ENCODE data around the gene COL8A1.

GRCh38 chr3:99700631-99701268 lies 62.4 kb downstream of the COL8A1 start:
- TF ChIP-seq, protein P1, sequence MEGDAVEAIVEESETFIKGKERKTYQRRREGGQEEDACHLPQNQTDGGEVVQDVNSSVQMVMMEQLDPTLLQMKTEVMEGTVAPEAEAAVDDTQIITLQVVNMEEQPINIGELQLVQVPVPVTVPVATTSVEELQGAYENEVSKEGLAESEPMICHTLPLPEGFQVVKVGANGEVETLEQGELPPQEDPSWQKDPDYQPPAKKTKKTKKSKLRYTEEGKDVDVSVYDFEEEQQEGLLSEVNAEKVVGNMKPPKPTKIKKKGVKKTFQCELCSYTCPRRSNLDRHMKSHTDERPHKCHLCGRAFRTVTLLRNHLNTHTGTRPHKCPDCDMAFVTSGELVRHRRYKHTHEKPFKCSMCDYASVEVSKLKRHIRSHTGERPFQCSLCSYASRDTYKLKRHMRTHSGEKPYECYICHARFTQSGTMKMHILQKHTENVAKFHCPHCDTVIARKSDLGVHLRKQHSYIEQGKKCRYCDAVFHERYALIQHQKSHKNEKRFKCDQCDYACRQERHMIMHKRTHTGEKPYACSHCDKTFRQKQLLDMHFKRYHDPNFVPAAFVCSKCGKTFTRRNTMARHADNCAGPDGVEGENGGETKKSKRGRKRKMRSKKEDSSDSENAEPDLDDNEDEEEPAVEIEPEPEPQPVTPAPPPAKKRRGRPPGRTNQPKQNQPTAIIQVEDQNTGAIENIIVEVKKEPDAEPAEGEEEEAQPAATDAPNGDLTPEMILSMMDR (IDR thresholded peaks at IDR 0.05), result no peak
- no peak for TF ChIP-seq POLR2A (IDR thresholded peaks at IDR 0.05)

All from vagina (tissue), 2 donors.